AG10803 (cell line): ENCODE data around the gene RPRML.

Source experiments
- DNase-seq: peaks from one replicate; pipeline ENCODE4 v3.0.0; 2010; ENCODE audit warnings: low read depth
- H3K4me3 ChIP-seq: 2 replicates; pipeline ENCODE4 v1.5.1; 2011; ENCODE audit warnings: mild to moderate bottlenecking, low read length, control low read depth
- TF ChIP-seq, protein P1 (sequence below): conservative IDR thresholded peaks from 2 replicates; pipeline ENCODE4 v1.5.1; 2011; ENCODE audit warnings: mild to moderate bottlenecking, low read length, control low read depth, inconsistent platforms

RPRML gene

GRCh38 chr17:46975287-46975686, 3.8 kb downstream of the RPRML start:
- TF ChIP-seq, protein P1, sequence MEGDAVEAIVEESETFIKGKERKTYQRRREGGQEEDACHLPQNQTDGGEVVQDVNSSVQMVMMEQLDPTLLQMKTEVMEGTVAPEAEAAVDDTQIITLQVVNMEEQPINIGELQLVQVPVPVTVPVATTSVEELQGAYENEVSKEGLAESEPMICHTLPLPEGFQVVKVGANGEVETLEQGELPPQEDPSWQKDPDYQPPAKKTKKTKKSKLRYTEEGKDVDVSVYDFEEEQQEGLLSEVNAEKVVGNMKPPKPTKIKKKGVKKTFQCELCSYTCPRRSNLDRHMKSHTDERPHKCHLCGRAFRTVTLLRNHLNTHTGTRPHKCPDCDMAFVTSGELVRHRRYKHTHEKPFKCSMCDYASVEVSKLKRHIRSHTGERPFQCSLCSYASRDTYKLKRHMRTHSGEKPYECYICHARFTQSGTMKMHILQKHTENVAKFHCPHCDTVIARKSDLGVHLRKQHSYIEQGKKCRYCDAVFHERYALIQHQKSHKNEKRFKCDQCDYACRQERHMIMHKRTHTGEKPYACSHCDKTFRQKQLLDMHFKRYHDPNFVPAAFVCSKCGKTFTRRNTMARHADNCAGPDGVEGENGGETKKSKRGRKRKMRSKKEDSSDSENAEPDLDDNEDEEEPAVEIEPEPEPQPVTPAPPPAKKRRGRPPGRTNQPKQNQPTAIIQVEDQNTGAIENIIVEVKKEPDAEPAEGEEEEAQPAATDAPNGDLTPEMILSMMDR = no peak
- no peak overlapping the region for H3K4me3 ChIP-seq
- no peak for DNase-seq

- no peak overlapping the region for H3K4me3 ChIP-seq
- no peak for DNase-seq
- TF ChIP-seq, protein P1 = no peak
Observed at GRCh38 chr17:46974086-46974485, 5.0 kb downstream of the RPRML start.

GRCh38 chr17:46972346-46972745, 6.7 kb downstream of the RPRML start:
- DNase-seq = no peak
- TF ChIP-seq, protein P1 = no peak

DNA sequence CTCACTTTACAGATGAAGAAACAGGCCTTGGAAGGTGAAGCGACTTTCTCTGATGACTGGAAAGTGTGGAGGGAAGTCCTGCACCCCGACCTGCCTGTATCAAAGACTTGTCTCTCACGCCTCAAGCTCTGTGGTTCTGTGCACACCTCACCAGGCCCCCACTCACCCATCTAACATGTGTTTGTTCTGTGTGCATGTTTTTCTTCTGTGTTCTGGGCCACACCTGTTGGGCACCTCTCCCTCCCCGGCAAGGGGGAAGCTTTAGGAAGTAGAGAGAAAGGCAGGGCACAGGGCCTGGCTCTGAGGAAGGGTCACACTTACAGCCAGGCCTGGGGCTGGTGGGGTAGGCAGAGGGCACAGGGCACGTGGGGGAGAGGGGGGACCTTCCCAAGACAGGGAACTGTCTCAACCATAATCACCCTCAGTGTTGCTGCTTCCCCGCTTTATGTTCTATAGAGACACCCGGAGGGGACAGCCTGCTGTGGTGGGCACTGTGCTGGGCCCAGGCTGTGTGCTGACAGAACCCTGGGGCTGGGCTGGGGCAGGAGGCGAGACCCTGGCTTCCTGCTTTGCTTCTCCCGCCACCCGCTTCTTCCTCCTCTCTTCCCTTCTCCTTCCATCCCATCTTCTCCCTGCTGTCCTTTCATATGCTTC, 7.3 kb downstream of the RPRML start:
- H3K4me3 ChIP-seq = no peak overlapping the region
- TF ChIP-seq, protein P1 = no peak
- DNase-seq = no peak

More at GRCh38 chr17:46972346-46972745, 6.7 kb downstream of the RPRML start:
- H3K4me3 ChIP-seq = no peak overlapping the region

- TF ChIP-seq, protein P1 = no peak
- DNase-seq = no peak
- H3K4me3 ChIP-seq = no peak overlapping the region
Observed at GRCh38 chr17:46968896-46969295, 10.2 kb downstream of the RPRML start.

- TF ChIP-seq, protein P1 = no peak
- no peak overlapping the region for H3K4me3 ChIP-seq
- DNase-seq = no peak
Observed at GRCh38 chr17:46968224-46968834, 10.7 kb downstream of the RPRML start.
